ENCODE results near the gene PRPF8. TPM values are rescaled to one million over a fixed set of nuclear protein-coding genes. Genes with fewer than 3 reads are reported as not detected.

Gene PRPF8
- total RNA-seq, 1 donor from 2014 or later = 57.7 TPM

DNA sequence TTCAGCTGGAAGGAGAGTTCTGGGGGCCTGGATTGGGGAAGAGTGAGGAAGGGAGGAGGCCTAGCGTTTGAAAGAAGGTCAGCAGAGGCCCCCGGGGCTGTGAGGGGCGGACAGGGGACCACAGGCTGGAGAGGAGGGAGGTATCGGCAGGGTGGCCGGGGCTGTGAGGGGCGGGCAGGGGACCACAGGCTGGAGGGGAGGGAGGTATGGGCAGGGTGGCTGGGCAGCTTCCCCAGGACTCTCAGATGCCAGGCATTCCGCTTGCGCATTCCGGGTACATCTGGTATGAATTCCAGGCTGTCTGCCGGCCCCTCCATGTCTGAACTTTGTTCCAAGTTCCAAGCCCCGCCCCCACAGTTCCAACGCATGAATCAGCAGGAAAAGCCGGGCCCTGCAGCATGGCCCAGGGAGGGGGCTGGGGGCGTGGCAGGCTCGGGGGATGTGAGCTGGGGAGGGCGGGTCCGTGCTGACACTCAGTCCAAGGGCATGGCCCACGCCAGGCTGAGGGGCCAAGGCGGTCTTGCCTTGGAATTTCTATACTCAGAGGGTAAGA is 29.8 kb upstream of the PRPF8 start:
- no peaks in the 10 kb centered on the region for H3K27me3 ChIP-seq (ENCODE audit: control insufficient read depth, insufficient read depth, low read length)
- peaks cover 25% of the 10 kb centered on the region for H3K36me3 ChIP-seq (ENCODE audit: control insufficient read depth, insufficient read depth, low read length)
- peak; percentile 80 for DNase-seq (ENCODE audit: low read depth)
- TF ChIP-seq CTCF (IDR thresholded peaks at IDR 0.05; ENCODE audit: insufficient read depth, low read length, severe bottlenecking) = no peak
- no peak for FAIRE-seq
- H3K4me3 ChIP-seq (ENCODE audit: low read depth, low read length) = peak overlapping the region; percentile 87

DNA sequence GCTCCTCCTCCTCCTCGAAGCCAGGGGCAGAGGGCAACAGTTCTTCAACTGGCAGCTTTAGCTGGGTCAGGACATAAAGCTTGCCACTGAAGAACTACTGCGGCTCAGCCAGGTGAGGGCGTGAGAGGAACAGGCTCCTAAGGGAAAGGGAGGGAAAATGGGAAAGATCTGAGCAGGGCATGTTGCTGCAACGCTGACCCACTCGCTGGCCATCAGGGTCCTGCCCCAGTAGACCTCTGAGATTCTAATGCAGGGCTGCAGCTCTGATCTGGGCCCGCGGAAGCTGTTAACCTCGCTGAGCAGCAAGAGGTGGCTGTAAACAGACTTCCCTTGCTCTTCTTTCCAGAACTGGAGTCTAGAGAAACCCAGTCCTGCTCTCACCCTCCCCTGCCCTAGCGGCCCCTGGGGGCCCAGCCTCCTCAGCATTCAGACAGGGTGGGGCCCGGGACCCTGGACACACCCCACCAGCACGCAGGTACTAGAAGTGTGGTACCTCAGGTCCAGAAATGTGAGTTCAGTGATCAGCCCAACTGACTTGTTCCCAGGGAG is 29.3 kb upstream of the PRPF8 start:
- DNase-seq (ENCODE audit: low read depth) = peak; percentile 41
- peaks cover 25% of the 10 kb centered on the region for H3K36me3 ChIP-seq (ENCODE audit: control insufficient read depth, insufficient read depth, low read length)
- H3K27me3 ChIP-seq (ENCODE audit: control insufficient read depth, insufficient read depth, low read length) = no peaks in the 10 kb centered on the region
- H3K4me3 ChIP-seq (ENCODE audit: low read depth, low read length) = peak overlapping the region; percentile 87
- TF ChIP-seq CTCF (IDR thresholded peaks at IDR 0.05; ENCODE audit: insufficient read depth, low read length, severe bottlenecking) = peak; percentile 62
- no peak for FAIRE-seq

DNA sequence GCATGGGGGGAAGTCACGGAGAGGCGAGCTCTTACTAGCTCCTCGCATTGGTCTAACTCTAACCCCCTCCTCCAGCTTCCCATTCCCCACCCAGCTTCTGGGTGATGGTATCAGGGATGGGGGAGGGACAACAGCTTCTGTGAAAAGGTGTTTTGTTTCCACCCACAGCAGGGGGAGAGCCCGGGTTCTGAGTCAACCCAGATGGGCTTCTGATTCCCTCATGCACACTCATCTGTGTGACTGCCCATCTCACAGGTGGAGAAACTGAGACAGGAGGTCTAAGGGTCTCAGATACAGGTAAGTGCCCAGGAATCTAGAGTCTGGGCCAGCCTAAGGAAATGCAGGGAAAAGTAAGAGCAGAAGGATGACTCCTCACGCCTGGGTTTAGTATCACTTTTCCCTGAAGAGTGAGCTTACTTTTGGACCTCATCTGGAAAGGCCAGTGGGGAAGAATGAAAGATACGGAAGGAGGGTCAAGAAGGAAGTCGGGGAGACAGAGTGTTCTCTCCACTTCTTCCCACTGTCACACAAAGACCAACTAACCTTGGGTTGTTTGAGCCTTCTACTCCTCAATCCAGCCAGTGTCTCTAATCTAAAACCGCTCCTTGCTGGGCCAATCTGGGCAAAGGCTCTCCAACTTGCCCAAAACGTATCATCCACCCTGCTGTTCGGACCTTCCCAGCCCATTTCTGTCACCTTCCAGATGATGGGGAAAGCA is 28.7 kb upstream of the PRPF8 start:
- DNase-seq (ENCODE audit: low read depth) (no peak), FAIRE-seq (no peak)
- Histone ChIP-seq H3K27me3 (ENCODE audit: control insufficient read depth, insufficient read depth, low read length) (no peaks in the 10 kb centered on the region), H3K4me3 (ENCODE audit: low read depth, low read length) (no peak overlapping the region), H3K36me3 (ENCODE audit: control insufficient read depth, insufficient read depth, low read length) (peaks cover 27% of the 10 kb centered on the region)
- no peak for TF ChIP-seq CTCF (IDR thresholded peaks at IDR 0.05; ENCODE audit: insufficient read depth, low read length, severe bottlenecking)

- H3K4me3 ChIP-seq (ENCODE audit: low read depth, low read length) = no peak overlapping the region
- FAIRE-seq = no peak
- TF ChIP-seq CTCF (IDR thresholded peaks at IDR 0.05; ENCODE audit: insufficient read depth, low read length, severe bottlenecking) = no peak
Observed at GRCh38 chr17:1712271-1712670, 27.6 kb upstream of the PRPF8 start.

GRCh38 chr17:1711804-1712203 is 27.1 kb upstream of the PRPF8 start:
- FAIRE-seq (no peak), DNase-seq (ENCODE audit: low read depth) (no peak)
- no peak for TF ChIP-seq CTCF (IDR thresholded peaks at IDR 0.05; ENCODE audit: insufficient read depth, low read length, severe bottlenecking)
- H3K27me3 ChIP-seq (ENCODE audit: control insufficient read depth, insufficient read depth, low read length) = no peaks in the 10 kb centered on the region
- H3K4me3 ChIP-seq (ENCODE audit: low read depth, low read length) = no peak overlapping the region
- peaks cover 29% of the 10 kb centered on the region for H3K36me3 ChIP-seq (ENCODE audit: control insufficient read depth, insufficient read depth, low read length)

More at GRCh38 chr17:1712271-1712670, 27.6 kb upstream of the PRPF8 start:
- DNase-seq (ENCODE audit: low read depth) = no peak
- H3K27me3 ChIP-seq (ENCODE audit: control insufficient read depth, insufficient read depth, low read length) = no peaks in the 10 kb centered on the region
- H3K36me3 ChIP-seq (ENCODE audit: control insufficient read depth, insufficient read depth, low read length) = peaks cover 29% of the 10 kb centered on the region
